ENCODE results near the gene CILP.

GRCh38 chr15:65212097-65212496 lies 824 bp upstream of the CILP start:
- TF ChIP-seq, protein P1, sequence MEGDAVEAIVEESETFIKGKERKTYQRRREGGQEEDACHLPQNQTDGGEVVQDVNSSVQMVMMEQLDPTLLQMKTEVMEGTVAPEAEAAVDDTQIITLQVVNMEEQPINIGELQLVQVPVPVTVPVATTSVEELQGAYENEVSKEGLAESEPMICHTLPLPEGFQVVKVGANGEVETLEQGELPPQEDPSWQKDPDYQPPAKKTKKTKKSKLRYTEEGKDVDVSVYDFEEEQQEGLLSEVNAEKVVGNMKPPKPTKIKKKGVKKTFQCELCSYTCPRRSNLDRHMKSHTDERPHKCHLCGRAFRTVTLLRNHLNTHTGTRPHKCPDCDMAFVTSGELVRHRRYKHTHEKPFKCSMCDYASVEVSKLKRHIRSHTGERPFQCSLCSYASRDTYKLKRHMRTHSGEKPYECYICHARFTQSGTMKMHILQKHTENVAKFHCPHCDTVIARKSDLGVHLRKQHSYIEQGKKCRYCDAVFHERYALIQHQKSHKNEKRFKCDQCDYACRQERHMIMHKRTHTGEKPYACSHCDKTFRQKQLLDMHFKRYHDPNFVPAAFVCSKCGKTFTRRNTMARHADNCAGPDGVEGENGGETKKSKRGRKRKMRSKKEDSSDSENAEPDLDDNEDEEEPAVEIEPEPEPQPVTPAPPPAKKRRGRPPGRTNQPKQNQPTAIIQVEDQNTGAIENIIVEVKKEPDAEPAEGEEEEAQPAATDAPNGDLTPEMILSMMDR (IDR thresholded peaks at IDR 0.05): peak in 3 of 6 experiments; percentile 17 to 38 (median 20)
- TF ChIP-seq POLR2A (IDR thresholded peaks at IDR 0.05): no peak

Data from esophagus squamous epithelium (tissue), 4 donors.